HUES48 (cell line): ENCODE data around the gene MGARP.
A peak's percentile ranks its signal among the peaks of the same experiment; 100 is the strongest.

ENCODE experiments used
- H3K27ac ChIP-seq: one replicate; pipeline ENCODE4 v1.7.0; 2013; ENCODE audit warnings: low read depth, low read length, inconsistent platforms
- H3K27me3 ChIP-seq: 2 replicates; pipeline ENCODE4 v1.6.1; 2013; ENCODE audit warnings: mild to moderate bottlenecking, low read length; ENCODE audit not compliant: control insufficient read depth, insufficient read depth
- H3K36me3 ChIP-seq: 2 replicates; pipeline ENCODE4 v1.6.1; 2013; ENCODE audit warnings: low read length; ENCODE audit not compliant: control insufficient read depth, insufficient read depth
- H3K4me1 ChIP-seq: 2 replicates; pipeline ENCODE4 v1.6.1; 2013; ENCODE audit warnings: mild to moderate bottlenecking, low read length; ENCODE audit not compliant: control insufficient read depth, insufficient read depth
- H3K4me3 ChIP-seq: 2 replicates; pipeline ENCODE4 v1.5.1; 2013; ENCODE audit warnings: mild to moderate bottlenecking, low read depth, low read length
- H3K9ac ChIP-seq: 2 replicates; pipeline ENCODE4 v1.6.1; 2013; ENCODE audit warnings: mild to moderate bottlenecking, low read depth, low read length, moderate library complexity
- H3K9me3 ChIP-seq: 2 replicates; pipeline ENCODE4 v1.6.1; 2013; ENCODE audit warnings: low read length; ENCODE audit not compliant: control insufficient read depth, insufficient read depth

MGARP gene

GRCh38 chr4:139295206-139295941 lies 15.3 kb upstream of the MGARP start:
- Histone ChIP-seq H3K27ac (peak overlapping the region; percentile 71), H3K4me1 (peaks cover 11% of the 10 kb centered on the region)

GRCh38 chr4:139286186-139286698 lies 6.2 kb upstream of the MGARP start:
- H3K4me1 ChIP-seq, result no peaks in the 10 kb centered on the region
- no peak overlapping the region for H3K27ac ChIP-seq
- H3K9ac ChIP-seq, result no peak overlapping the region
- no peaks in the 10 kb centered on the region for H3K9me3 ChIP-seq
- H3K4me3 ChIP-seq, result no peak overlapping the region
- 0 out of 2 replicates have a peak, but pooled peaks cover 1% of the 10 kb centered on the region for H3K27me3 ChIP-seq
- H3K36me3 ChIP-seq, result peaks cover 20% of the 10 kb centered on the region

More at GRCh38 chr4:139295206-139295941, 15.3 kb upstream of the MGARP start:
- H3K9me3 ChIP-seq, result no peaks in the 10 kb centered on the region
- H3K4me3 ChIP-seq, result peak overlapping the region; percentile 77
- H3K27me3 ChIP-seq, result no peaks in the 10 kb centered on the region
- peak overlapping the region; percentile 86 for H3K9ac ChIP-seq
- peaks cover 28% of the 10 kb centered on the region for H3K36me3 ChIP-seq

GRCh38 chr4:139282721-139283075 lies 2.7 kb upstream of the MGARP start:
- Histone ChIP-seq H3K36me3 (no peaks in the 10 kb centered on the region), H3K4me3 (no peak overlapping the region), H3K9ac (no peak overlapping the region), H3K27me3 (peaks cover 36% of the 10 kb centered on the region), H3K27ac (no peak overlapping the region), H3K4me1 (no peaks in the 10 kb centered on the region), H3K9me3 (no peaks in the 10 kb centered on the region)

- Histone ChIP-seq H3K27me3 (peaks cover 41% of the 10 kb centered on the region), H3K4me1 (no peaks in the 10 kb centered on the region), H3K27ac (no peak overlapping the region), H3K9ac (no peak overlapping the region), H3K9me3 (no peaks in the 10 kb centered on the region), H3K4me3 (no peak overlapping the region), H3K36me3 (no peaks in the 10 kb centered on the region)
Measured at GRCh38 chr4:139282065-139282720, 2.2 kb upstream of the MGARP start.

- no peaks in the 10 kb centered on the region for H3K36me3 ChIP-seq
- H3K9ac ChIP-seq, result no peak overlapping the region
- H3K9me3 ChIP-seq, result no peaks in the 10 kb centered on the region
- peaks cover 46% of the 10 kb centered on the region for H3K27me3 ChIP-seq
- H3K4me3 ChIP-seq, result peak overlapping the region; percentile 63
- no peak overlapping the region for H3K27ac ChIP-seq
- H3K4me1 ChIP-seq, result no peaks in the 10 kb centered on the region
Measured at GRCh38 chr4:139278912-139279759, 889 bp downstream of the MGARP start.

GRCh38 chr4:139278485-139278884 lies 1.5 kb downstream of the MGARP start:
- H3K4me3 ChIP-seq, result peak overlapping the region; percentile 63; the same call in 1 of the 2 replicates

GRCh38 chr4:139275281-139275735 lies 4.7 kb downstream of the MGARP start:
- H3K36me3 ChIP-seq, result no peaks in the 10 kb centered on the region
- no peak overlapping the region for H3K27ac ChIP-seq
- no peak overlapping the region for H3K4me3 ChIP-seq
- H3K9me3 ChIP-seq, result no peaks in the 10 kb centered on the region
- peaks cover 35% of the 10 kb centered on the region for H3K27me3 ChIP-seq
- no peak overlapping the region for H3K9ac ChIP-seq
- H3K4me1 ChIP-seq, result no peaks in the 10 kb centered on the region

More at GRCh38 chr4:139278485-139278884, 1.5 kb downstream of the MGARP start:
- Histone ChIP-seq H3K4me1 (no peaks in the 10 kb centered on the region), H3K27me3 (peaks cover 46% of the 10 kb centered on the region), H3K36me3 (no peaks in the 10 kb centered on the region), H3K9me3 (no peaks in the 10 kb centered on the region), H3K27ac (no peak overlapping the region), H3K9ac (no peak overlapping the region)

- no peak overlapping the region for H3K27ac ChIP-seq
- H3K36me3 ChIP-seq, result no peaks in the 10 kb centered on the region
- peaks cover 31% of the 10 kb centered on the region for H3K27me3 ChIP-seq
- no peak overlapping the region for H3K4me3 ChIP-seq
- no peaks in the 10 kb centered on the region for H3K4me1 ChIP-seq
- H3K9ac ChIP-seq, result no peak overlapping the region
- no peaks in the 10 kb centered on the region for H3K9me3 ChIP-seq
Measured at GRCh38 chr4:139274790-139275189, 5.2 kb downstream of the MGARP start.

- H3K36me3 ChIP-seq, result no peaks in the 10 kb centered on the region
- no peaks in the 10 kb centered on the region for H3K4me1 ChIP-seq
Measured at GRCh38 chr4:139273835-139274234, 6.2 kb downstream of the MGARP start.

GRCh38 chr4:139267301-139267700 lies 12.7 kb downstream of the MGARP start:
- no peaks in the 10 kb centered on the region for H3K27me3 ChIP-seq
- H3K4me3 ChIP-seq, result no peak overlapping the region
- no peaks in the 10 kb centered on the region for H3K36me3 ChIP-seq
- peaks cover 9% of the 10 kb centered on the region; the same call in 1 of the 2 replicates for H3K4me1 ChIP-seq
- no peak overlapping the region for H3K27ac ChIP-seq
- H3K9me3 ChIP-seq, result no peaks in the 10 kb centered on the region
- no peak overlapping the region for H3K9ac ChIP-seq

More at GRCh38 chr4:139273835-139274234, 6.2 kb downstream of the MGARP start:
- Histone ChIP-seq H3K9ac (no peak overlapping the region), H3K4me3 (no peak overlapping the region), H3K27me3 (peaks cover 21% of the 10 kb centered on the region), H3K9me3 (no peaks in the 10 kb centered on the region), H3K27ac (no peak overlapping the region)
